SIG-M5 treated with dmso at 0.1 percent for 504 hours (cell line): ENCODE measurements around the gene DEGS2.

ENCODE experiments used
- DNase-seq: peaks from one replicate; lab custom pipeline; 2025; ENCODE audit not compliant: unreplicated experiment; lab: John Stamatoyannopoulos, UW

DEGS2 gene

DNA sequence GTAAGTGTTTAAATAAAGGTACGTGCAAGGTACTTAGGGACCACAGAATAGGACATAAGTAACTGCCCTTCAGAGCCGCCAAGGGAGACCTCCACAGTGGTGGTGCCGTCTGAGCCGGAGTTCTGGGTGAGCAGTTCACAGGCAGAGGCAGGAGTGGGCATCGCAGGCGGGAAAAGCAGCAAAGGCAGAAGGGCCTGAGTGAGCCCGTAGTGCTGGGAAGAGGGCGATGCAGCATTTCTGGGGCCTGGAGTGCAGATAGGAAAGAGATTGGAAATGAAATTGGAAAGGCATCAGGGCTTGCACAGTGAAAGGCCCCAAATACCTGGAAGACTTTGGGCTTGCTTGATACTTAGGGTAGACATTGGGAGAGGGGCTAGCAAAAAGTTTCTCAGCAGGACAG lies 61.3 kb downstream of the DEGS2 start:
- DNase-seq: no peak

GRCh38 chr14:100096656-100097055 lies 62.8 kb downstream of the DEGS2 start:
- DNase-seq: no peak
